Epithelial cell of umbilical artery (primary cell): ENCODE results near the gene ODF2. TPM values are rescaled to one million over a fixed set of nuclear protein-coding genes. Genes with fewer than 3 reads are reported as not detected.

Experiments used
- total RNA-seq: library from RNA; depleted of rRNA; stranded (reverse); fragments of >200 nt; gene quantifications from 2 replicates; pipeline ENCODE4 v1.2.3, GENCODE V29; 2014

Gene ODF2
- 38.0 and 51.7 TPM in 2 replicates for total RNA-seq

GRCh38 chr9:128455849-128456612, at the start of gene ODF2:
Gene ODF2 (plus strand): TSS chr9:128456006. CDS start chr9:128456092, 86 bp downstream.

GRCh38 chr9:128420651-128421481, 34.9 kb upstream of the ODF2 start, which contains the start of gene CERCAM:
Gene CERCAM (plus strand): TSS chr9:128420857. CDS start chr9:128420878, 21 bp downstream.

DNA sequence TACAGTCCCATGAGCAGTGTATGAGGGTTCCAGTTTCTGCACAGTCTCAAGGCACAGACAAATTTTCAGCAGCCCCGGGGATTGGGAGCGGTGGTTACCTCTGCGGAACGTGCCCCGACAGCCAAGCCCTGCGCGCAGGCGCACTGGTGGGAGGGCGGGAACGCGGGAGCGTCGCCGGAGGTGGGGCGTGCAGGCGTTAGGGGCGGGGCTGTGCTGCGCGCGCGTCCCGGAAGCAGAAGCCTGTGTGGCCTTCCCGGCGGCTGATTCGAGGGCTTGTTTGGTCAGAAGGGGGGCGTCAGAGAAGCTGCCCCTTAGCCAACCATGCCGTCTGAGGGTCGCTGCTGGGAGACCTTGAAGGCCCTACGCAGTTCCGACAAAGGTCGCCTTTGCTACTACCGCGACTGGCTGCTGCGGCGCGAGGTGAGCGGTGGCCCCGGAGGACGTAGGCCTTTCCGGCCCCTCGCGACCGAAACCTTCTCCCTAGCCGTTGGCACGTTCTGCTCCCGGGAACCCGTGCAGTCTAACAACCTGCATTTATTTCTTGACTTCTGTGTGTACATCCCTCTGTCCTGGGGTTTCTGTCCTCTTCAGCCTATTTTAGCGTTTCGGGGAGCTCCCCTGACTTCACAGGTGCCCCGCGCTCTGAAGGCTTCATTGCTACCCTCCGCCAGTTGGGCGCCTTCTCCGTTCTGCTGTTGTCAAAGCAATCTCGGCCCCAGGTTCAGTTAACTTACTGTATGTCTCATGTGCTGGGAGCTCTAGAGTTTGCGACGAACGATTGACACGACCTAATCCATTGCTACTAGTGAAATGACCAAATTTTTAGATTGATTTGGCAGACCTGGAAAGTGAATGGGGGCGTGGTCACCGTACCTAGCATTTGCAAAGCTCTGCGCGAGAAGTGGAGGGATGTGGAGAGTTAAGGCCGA, 48.9 kb downstream of the ODF2 start, which contains the start of gene GLE1:
TSS of gene GLE1 (plus strand) at position 235 of the 929 bp plus-strand sequence. CDS start at position 322, 87 bp downstream.

Other genes starting within 250 kb of the ODF2 start
- gene GOLGA2, start 180.0 kb upstream of the ODF2 start, total RNA-seq = 54.6 and 66.3 TPM in 2 replicates
- 34.5 and 47.1 TPM in 2 replicates for gene SWI5, start 179.7 kb upstream of the ODF2 start, total RNA-seq
- gene TRUB2, start 133.6 kb upstream of the ODF2 start, total RNA-seq = 15.3 and 21.4 TPM in 2 replicates
- 20.4 and 27.9 TPM in 2 replicates for gene COQ4, start 133.2 kb upstream of the ODF2 start, total RNA-seq
- gene SLC27A4, start 115.5 kb upstream of the ODF2 start, total RNA-seq = 20.5 and 24.5 TPM in 2 replicates
- gene URM1, start 84.6 kb upstream of the ODF2 start, total RNA-seq = 43.9 and 67.5 TPM in 2 replicates
- 14.6 and 21.8 TPM in 2 replicates for gene CERCAM, start 35.1 kb upstream of the ODF2 start, total RNA-seq
- gene GLE1, start 48.7 kb downstream of the ODF2 start, total RNA-seq = 17.2 and 23.7 TPM in 2 replicates
- 243 and 266 TPM in 2 replicates for gene SPTAN1, start 96.6 kb downstream of the ODF2 start, total RNA-seq
- 88.0 and 90.7 TPM in 2 replicates for gene DYNC2I2, start 200.8 kb downstream of the ODF2 start, total RNA-seq
- gene SET, start 233.2 kb downstream of the ODF2 start, total RNA-seq = 594 and 880 TPM in 2 replicates
- gene PKN3, start 246.5 kb downstream of the ODF2 start, total RNA-seq = 17.0 and 17.9 TPM in 2 replicates